Tibial nerve (tissue), 4 donors: ENCODE data around the gene MPG. TPM values are rescaled to one million over a fixed set of nuclear protein-coding genes. Genes with fewer than 3 reads are reported as not detected.

Source experiments
- DNase-seq, 2 donors: peaks; one replicate each; pipeline ENCODE4 v3.0.0-alpha.2; 2019; ENCODE audit warnings: low spot score in 2 of 2
- H3K27ac ChIP-seq, 4 donors: fragments of 200-600 bp; sonication (generic) in 3 of 4; one replicate each; pipeline ENCODE4 v1.5.1; 2017 to 2019; ENCODE audit warnings: mild to moderate bottlenecking in 1 of 4
- H3K27me3 ChIP-seq, 2 donors: fragments of 200-600 bp; sonication (generic) in 1 of 2; one replicate each; pipeline versions ENCODE4 v1.5.1 to v1.6.0; 2017 to 2019
- H3K36me3 ChIP-seq, 3 donors: fragments of 200-600 bp; sonication (generic); one replicate each; pipeline ENCODE4 v1.5.1; 2018 to 2019
- H3K4me1 ChIP-seq, 4 donors: fragments of 200-600 bp; sonication (generic) in 3 of 4; one replicate each; pipeline ENCODE4 v1.5.1; 2017 to 2019
- H3K4me3 ChIP-seq, 4 donors: fragments of 200-600 bp; sonication (generic) in 3 of 4; one replicate each; pipeline ENCODE4 v1.5.1; 2017 to 2019; ENCODE audit warnings: mild to moderate bottlenecking in 1 of 4, moderate library complexity in 1 of 4
- H3K9me3 ChIP-seq, 4 donors: fragments of 200-600 bp; sonication (generic) in 3 of 4; one replicate each; pipeline ENCODE4 v1.5.1; 2017 to 2019
- EP300 ChIP-seq, 2 donors: sonication (generic); formaldehyde crosslinking; IDR thresholded peaks; one replicate each; pipeline ENCODE4 v1.6.1; 2017; ENCODE audit warnings: antibody characterized with exemption in 2 of 2, mild to moderate bottlenecking in 1 of 2
- POLR2A ChIP-seq, 2 donors: fragments of 450-650 bp; IDR thresholded peaks; one replicate each; pipeline ENCODE4 v1.6.1; 2017; ENCODE audit warnings: antibody characterized with exemption in 2 of 2, mild to moderate bottlenecking in 2 of 2, moderate library complexity in 2 of 2
- WGBS, 2 donors: methylation state at CpG; one replicate each; pipeline ENCODE4 v1.1.5; 2018; 5-methylcytosine and 5-hydroxymethylcytosine counted together
- total RNA-seq, 4 donors: library from RNA; depleted of rRNA; stranded (reverse); fragments of >200 nt; gene quantifications; one replicate each; pipeline ENCODE4 v1.1.0, GENCODE V29; 2016
- TF ChIP-seq, protein P1 (sequence below), 5 experiments: fragments of 200-600 bp in 3 of 5; fragments of 450-650 bp in 2 of 5; sonication (generic) in 3 of 5; IDR thresholded peaks; one replicate each; pipeline ENCODE4 v1.5.1; 2016 to 2019; ENCODE audit warnings: antibody characterized with exemption in 5 of 5, mild to moderate bottlenecking in 3 of 5, moderate library complexity in 2 of 5

MPG gene
- total RNA-seq, 4 donors from 2014 or later = 74.3 to 190 (median 115) TPM

DNA sequence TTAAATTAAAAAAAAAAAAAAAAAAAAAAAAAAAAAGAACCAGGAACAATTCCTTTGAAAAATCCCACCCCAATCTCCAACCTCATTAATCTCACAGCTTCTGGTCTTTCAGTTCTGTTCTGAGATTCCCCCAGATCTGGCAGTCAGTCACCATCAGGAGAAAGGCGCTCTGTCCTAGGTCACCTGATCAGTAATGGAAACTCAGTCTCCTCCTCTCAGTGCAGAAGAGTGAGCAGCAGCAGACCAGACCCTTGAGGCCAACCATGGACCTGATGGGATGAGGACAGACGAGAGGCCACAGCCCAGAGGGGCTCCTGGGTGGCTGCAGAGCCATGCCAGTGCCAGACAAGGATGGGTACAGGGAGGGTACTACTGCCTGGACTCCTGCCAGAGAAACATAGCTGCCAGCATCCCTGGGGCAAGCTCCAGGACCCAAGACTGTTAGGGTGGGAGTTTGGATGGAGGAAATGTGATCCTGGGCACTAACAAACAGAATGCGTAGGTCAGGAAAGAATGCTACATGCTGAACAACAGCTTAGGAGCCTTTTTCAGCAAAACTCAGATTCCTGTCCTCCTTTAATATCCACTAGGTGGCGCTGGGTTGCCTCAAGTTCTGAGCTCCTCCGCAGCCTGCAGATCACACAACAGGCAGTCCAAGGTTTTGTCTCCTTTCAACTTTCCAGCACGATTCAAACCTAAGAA lies 28.7 kb downstream of the MPG start:
- H3K27me3 ChIP-seq = no peaks in the 10 kb centered on the region
- WGBS, 2 donors = 26 to 27% methylated on average over 6 of the region's 6 CpGs
- H3K9me3 ChIP-seq = no peaks in the 10 kb centered on the region
- H3K36me3 ChIP-seq = peaks cover 0 to 53% (median 0%) of the 10 kb centered on the region in 3 donors
- H3K4me1 ChIP-seq = peaks cover 0 to 31% (median 19%) of the 10 kb centered on the region in 4 donors
- peak overlapping the region in 2 of 4 donors; percentile 46 to 54 for H3K27ac ChIP-seq
- TF ChIP-seq, protein P1, sequence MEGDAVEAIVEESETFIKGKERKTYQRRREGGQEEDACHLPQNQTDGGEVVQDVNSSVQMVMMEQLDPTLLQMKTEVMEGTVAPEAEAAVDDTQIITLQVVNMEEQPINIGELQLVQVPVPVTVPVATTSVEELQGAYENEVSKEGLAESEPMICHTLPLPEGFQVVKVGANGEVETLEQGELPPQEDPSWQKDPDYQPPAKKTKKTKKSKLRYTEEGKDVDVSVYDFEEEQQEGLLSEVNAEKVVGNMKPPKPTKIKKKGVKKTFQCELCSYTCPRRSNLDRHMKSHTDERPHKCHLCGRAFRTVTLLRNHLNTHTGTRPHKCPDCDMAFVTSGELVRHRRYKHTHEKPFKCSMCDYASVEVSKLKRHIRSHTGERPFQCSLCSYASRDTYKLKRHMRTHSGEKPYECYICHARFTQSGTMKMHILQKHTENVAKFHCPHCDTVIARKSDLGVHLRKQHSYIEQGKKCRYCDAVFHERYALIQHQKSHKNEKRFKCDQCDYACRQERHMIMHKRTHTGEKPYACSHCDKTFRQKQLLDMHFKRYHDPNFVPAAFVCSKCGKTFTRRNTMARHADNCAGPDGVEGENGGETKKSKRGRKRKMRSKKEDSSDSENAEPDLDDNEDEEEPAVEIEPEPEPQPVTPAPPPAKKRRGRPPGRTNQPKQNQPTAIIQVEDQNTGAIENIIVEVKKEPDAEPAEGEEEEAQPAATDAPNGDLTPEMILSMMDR (IDR thresholded peaks at IDR 0.05) = peak; percentile 62 to 81 (median 77)
- TF ChIP-seq POLR2A (IDR thresholded peaks at IDR 0.05) (no peak), EP300 (IDR thresholded peaks at IDR 0.05) (no peak)
- H3K4me3 ChIP-seq = no peak overlapping the region
- DNase-seq = peak in 1 of 2 donors; percentile 65

DNA sequence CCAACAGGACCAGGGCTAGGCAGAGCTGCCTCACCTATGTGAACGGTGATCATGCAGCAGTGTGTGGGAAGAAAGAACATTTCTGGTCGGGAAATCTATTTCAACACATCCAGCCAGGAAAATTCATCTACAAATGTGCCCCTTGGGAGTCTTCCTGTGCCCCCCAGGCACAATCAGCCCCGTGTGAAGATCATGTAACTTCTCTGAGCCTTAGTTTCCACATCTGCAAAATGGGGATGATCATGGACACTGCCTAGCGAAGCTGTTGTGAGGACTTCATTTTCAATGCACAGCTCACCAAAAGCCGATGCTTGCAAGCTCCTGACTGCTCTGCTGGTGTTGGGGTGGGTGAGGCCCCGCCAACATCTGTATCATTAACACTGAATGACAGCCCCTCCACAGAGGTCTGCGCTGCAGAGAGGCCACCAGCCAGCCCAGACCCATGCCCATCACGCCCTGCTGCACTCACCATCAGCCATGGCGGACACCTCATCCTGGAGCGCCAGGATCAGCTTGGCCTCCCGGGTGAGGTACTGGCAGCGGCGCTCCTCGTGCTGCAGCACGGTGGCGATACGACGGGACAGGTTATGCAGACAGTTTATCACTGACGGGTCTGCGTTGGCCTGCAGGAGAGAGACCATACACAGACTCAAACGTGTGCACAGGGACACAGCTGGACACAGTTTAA lies 34.3 kb downstream of the MPG start:
- H3K36me3 ChIP-seq = peaks cover 0 to 83% (median 10%) of the 10 kb centered on the region in 3 donors
- no peak for DNase-seq

DNA sequence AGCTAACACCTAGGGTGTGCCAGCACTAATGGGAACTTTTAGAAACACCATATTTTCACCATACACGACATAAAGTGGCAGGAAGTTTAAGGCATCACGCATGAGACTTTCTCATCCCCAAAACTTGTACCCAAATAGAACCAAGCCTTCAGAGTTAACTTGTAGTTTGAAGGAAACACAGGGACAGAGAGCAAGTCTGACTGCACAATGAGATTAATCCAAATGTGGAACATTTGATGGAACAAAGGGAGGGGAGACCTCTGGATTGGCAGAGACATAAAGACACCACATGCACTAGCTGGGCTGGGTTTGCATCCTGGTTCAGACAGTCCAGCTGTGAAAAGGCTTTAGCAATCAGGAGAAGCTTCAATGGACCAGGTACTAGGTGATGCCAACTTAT lies 36.3 kb downstream of the MPG start:
- Histone ChIP-seq H3K27me3 (no peaks in the 10 kb centered on the region), H3K27ac (no peak overlapping the region), H3K36me3 (peaks cover 0 to 84% (median 10%) of the 10 kb centered on the region in 3 donors), H3K9me3 (no peaks in the 10 kb centered on the region), H3K4me3 (no peak overlapping the region), H3K4me1 (peaks cover 0 to 15% (median 0%) of the 10 kb centered on the region in 4 donors)
- WGBS, 2 donors = 86 to 89% methylated on average over 2 of the region's 2 CpGs
- DNase-seq = no peak
- TF ChIP-seq, protein P1 (IDR thresholded peaks at IDR 0.05) = no peak
- TF ChIP-seq POLR2A (IDR thresholded peaks at IDR 0.05) (no peak), EP300 (IDR thresholded peaks at IDR 0.05) (no peak)

More for the DNA sequence above, 34.3 kb downstream of the MPG start:
- TF ChIP-seq POLR2A (IDR thresholded peaks at IDR 0.05) (no peak), EP300 (IDR thresholded peaks at IDR 0.05) (no peak)
- TF ChIP-seq, protein P1 (IDR thresholded peaks at IDR 0.05) = no peak
- H3K9me3 ChIP-seq = no peaks in the 10 kb centered on the region
- no peak overlapping the region for H3K4me3 ChIP-seq
- no peak overlapping the region for H3K27ac ChIP-seq
- 88 to 91% methylated on average over 14 to 21 of the region's 21 CpGs for WGBS, 2 donors
- peaks cover 0 to 8% (median 0%) of the 10 kb centered on the region in 4 donors for H3K4me1 ChIP-seq
- H3K27me3 ChIP-seq = no peaks in the 10 kb centered on the region

DNA sequence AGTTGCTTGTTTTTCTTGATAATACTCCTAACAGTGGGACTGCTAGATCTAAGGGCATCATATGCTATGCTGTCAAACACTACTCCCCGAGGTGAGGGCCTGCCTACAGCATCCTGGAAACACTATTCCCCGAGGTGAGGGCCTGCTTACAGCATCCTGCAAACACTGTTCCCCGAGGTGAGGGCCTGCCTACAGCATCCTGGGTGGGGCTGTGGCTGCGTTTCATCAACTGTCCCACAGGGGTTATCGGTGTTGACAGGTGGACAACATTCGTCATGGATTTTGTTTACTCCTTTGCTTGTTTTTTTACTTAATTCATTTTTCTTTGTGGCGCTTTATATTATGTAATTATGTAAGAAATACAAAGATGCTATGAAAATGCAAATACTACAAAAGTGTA lies 38.0 kb downstream of the MPG start:
- TF ChIP-seq, protein P1 (IDR thresholded peaks at IDR 0.05) = no peak
- TF ChIP-seq POLR2A (IDR thresholded peaks at IDR 0.05) (no peak), EP300 (IDR thresholded peaks at IDR 0.05) (no peak)
- no peak for DNase-seq
- 71 to 79% methylated on average over 7 of the region's 7 CpGs for WGBS, 2 donors
- no peaks in the 10 kb centered on the region for H3K27me3 ChIP-seq
- H3K4me3 ChIP-seq = no peak overlapping the region
- H3K4me1 ChIP-seq = peaks cover 0 to 15% (median 0%) of the 10 kb centered on the region in 4 donors
- H3K27ac ChIP-seq = no peak overlapping the region
- H3K9me3 ChIP-seq = no peaks in the 10 kb centered on the region
- peaks cover 0 to 76% (median 10%) of the 10 kb centered on the region in 3 donors for H3K36me3 ChIP-seq
